ENCODE measurements around the gene TMEM150B. TPM values are rescaled to one million over a fixed set of nuclear protein-coding genes. Genes with fewer than 3 reads are reported as not detected.
A peak's percentile ranks its signal among the peaks of the same experiment; 100 is the strongest.

TMEM150B gene
- total RNA-seq, 1 experiment from 2014 or later, result not detected

DNA sequence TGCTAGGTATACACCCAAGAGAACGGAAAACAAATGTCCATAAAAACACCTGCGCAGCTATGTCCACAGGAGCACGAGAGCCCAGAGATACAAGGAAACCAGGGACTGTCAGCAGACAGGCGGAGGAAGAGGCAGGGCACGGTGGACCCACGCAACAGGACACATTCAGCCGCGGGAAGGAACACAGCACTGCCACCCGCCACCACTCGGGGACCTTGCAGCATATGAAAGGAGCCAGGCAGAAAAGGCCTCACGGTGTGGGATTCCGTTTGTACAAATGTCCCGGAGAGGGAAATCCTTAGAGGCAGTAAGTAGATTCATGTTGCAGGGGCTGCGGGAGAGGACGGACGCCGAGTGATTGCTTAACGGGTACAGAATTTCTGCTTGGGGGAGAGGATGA, 53.0 kb downstream of the TMEM150B start:
- TF ChIP-seq, protein P1, sequence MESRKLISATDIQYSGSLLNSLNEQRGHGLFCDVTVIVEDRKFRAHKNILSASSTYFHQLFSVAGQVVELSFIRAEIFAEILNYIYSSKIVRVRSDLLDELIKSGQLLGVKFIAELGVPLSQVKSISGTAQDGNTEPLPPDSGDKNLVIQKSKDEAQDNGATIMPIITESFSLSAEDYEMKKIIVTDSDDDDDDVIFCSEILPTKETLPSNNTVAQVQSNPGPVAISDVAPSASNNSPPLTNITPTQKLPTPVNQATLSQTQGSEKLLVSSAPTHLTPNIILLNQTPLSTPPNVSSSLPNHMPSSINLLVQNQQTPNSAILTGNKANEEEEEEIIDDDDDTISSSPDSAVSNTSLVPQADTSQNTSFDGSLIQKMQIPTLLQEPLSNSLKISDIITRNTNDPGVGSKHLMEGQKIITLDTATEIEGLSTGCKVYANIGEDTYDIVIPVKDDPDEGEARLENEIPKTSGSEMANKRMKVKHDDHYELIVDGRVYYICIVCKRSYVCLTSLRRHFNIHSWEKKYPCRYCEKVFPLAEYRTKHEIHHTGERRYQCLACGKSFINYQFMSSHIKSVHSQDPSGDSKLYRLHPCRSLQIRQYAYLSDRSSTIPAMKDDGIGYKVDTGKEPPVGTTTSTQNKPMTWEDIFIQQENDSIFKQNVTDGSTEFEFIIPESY (IDR thresholded peaks at IDR 0.05; ENCODE audit: extremely low read depth, insufficient replicate concordance, low read length), result no peak
- 0 out of 6 replicates have a peak, but pooled peaks of 2 of the 3 experiments have one; percentile 2 to 8 for TF ChIP-seq CTCF (IDR thresholded peaks at IDR 0.05 in 2 of 3, conservative IDR thresholded peaks at IDR 0.05 in 1 of 3; ENCODE audit: borderline replicate concordance in 1 of 3, insufficient read depth in 1 of 3, low read depth in 2 of 3, low read length in 2 of 3)
- H3K9ac ChIP-seq (ENCODE audit: low read length), result no peak overlapping the region
- H3K4me1 ChIP-seq (ENCODE audit: control insufficient read depth in 1 of 2, insufficient read depth in 2 of 2, low read length in 2 of 2), result no peaks in the 10 kb centered on the region
- ChIA-PET CTCF (no interaction called here), POLR2A (no interaction called here), RAD21 (ENCODE audit: low non-redundant PET in 1 of 2, low total read pairs in 2 of 2, uncharacterized antibody in 2 of 2, unreplicated experiment in 2 of 2) (no interaction called here)
- H3K27ac ChIP-seq (ENCODE audit: low read depth, low read length), result no peak overlapping the region
- no TSS peak for BruUV-seq (replicated peaks)
- no peaks in the 10 kb centered on the region; the same call in 1 of the 2 replicates for H3K79me2 ChIP-seq (ENCODE audit: insufficient read depth, low read length)
- no peak overlapping the region for H3K4me3 ChIP-seq (replicated peaks in 1 of 2; ENCODE audit: low read depth in 1 of 2, low read length in 2 of 2)
- no peak overlapping the region for H3K4me2 ChIP-seq (ENCODE audit: low read length)
- no peaks in the 10 kb centered on the region for H3K9me3 ChIP-seq (ENCODE audit: control insufficient read depth in 1 of 2, insufficient read depth in 1 of 2, low read depth in 1 of 2, low read length in 2 of 2)
- peak; percentile 34; the same call in 1 of the 2 replicates for ATAC-seq
- intact Hi-C loops (cut with micrococcal nuclease), result no loop called here
- H3K9me2 ChIP-seq (ENCODE audit: insufficient read depth), result no peaks in the 10 kb centered on the region
- peaks cover 6 to 16% of the 10 kb centered on the region in 2 experiments; a peak in 3 of 4 replicates for H3K36me3 ChIP-seq (ENCODE audit: control insufficient read depth in 1 of 2, insufficient read depth in 2 of 2, low read length in 2 of 2)
- H3K27me3 ChIP-seq (ENCODE audit: insufficient read depth, low read length), result no peaks in the 10 kb centered on the region
- DNase-seq (ENCODE audit: low read depth, low spot score), result no peak
- H4K20me1 ChIP-seq (ENCODE audit: insufficient read depth), result no peaks in the 10 kb centered on the region
- H2AFZ ChIP-seq (ENCODE audit: low read depth, low read length, poor library complexity, severe bottlenecking), result no peak overlapping the region

All from HCT116 (cell line).